Measurements from ENCODE around the gene EVI5. TPM values are rescaled to one million over a fixed set of nuclear protein-coding genes. Genes with fewer than 3 reads are reported as not detected.
A peak's percentile ranks its signal among the peaks of the same experiment; 100 is the strongest.

EVI5 gene
- total RNA-seq, 1 experiment from 2014 or later: 11.4 TPM

DNA sequence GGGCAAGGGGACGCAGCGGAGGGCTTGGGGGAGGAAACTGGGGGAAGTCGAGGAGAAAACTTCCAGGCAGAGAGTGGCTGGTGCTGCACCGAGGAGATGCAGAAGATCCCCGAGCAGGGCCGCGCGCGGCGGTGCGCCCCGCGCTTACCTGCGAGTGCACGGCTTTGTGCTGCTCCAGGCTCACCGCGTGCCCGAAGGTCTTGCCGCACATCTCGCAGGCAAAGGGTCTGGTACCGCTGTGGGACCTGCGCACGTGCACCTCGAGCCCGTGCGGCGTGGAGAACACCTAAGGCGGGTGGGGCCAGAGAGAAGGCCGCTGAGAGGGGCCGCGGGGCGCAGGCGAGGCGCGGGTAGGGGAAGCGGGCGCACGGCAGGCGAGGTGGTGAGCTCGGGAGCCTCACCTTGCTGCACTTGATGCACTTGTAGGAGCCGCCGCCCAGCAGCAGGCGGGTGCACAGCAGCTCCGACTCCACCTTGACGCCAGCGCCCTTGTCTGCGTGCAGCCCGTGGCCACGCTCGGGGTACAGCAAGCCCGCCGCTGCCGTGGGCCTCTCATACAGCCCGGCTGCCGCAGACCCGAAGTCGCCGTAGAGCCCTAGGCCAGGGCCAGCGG, 304.6 kb downstream of the EVI5 start (continued):
- TF ChIP-seq, protein P1, sequence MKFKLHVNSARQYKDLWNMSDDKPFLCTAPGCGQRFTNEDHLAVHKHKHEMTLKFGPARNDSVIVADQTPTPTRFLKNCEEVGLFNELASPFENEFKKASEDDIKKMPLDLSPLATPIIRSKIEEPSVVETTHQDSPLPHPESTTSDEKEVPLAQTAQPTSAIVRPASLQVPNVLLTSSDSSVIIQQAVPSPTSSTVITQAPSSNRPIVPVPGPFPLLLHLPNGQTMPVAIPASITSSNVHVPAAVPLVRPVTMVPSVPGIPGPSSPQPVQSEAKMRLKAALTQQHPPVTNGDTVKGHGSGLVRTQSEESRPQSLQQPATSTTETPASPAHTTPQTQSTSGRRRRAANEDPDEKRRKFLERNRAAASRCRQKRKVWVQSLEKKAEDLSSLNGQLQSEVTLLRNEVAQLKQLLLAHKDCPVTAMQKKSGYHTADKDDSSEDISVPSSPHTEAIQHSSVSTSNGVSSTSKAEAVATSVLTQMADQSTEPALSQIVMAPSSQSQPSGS (CRISPR knock-in tag; IDR thresholded peaks at IDR 0.05; ENCODE audit: borderline replicate concordance, low read depth): peak; percentile 86
- TF ChIP-seq, protein P2, sequence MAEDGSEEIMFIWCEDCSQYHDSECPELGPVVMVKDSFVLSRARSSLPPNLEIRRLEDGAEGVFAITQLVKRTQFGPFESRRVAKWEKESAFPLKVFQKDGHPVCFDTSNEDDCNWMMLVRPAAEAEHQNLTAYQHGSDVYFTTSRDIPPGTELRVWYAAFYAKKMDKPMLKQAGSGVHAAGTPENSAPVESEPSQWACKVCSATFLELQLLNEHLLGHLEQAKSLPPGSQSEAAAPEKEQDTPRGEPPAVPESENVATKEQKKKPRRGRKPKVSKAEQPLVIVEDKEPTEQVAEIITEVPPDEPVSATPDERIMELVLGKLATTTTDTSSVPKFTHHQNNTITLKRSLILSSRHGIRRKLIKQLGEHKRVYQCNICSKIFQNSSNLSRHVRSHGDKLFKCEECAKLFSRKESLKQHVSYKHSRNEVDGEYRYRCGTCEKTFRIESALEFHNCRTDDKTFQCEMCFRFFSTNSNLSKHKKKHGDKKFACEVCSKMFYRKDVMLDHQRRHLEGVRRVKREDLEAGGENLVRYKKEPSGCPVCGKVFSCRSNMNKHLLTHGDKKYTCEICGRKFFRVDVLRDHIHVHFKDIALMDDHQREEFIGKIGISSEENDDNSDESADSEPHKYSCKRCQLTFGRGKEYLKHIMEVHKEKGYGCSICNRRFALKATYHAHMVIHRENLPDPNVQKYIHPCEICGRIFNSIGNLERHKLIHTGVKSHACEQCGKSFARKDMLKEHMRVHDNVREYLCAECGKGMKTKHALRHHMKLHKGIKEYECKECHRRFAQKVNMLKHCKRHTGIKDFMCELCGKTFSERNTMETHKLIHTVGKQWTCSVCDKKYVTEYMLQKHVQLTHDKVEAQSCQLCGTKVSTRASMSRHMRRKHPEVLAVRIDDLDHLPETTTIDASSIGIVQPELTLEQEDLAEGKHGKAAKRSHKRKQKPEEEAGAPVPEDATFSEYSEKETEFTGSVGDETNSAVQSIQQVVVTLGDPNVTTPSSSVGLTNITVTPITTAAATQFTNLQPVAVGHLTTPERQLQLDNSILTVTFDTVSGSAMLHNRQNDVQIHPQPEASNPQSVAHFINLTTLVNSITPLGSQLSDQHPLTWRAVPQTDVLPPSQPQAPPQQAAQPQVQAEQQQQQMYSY (CRISPR knock-in tag; IDR thresholded peaks at IDR 0.05): peak; percentile 73
- TF ChIP-seq, protein P3, sequence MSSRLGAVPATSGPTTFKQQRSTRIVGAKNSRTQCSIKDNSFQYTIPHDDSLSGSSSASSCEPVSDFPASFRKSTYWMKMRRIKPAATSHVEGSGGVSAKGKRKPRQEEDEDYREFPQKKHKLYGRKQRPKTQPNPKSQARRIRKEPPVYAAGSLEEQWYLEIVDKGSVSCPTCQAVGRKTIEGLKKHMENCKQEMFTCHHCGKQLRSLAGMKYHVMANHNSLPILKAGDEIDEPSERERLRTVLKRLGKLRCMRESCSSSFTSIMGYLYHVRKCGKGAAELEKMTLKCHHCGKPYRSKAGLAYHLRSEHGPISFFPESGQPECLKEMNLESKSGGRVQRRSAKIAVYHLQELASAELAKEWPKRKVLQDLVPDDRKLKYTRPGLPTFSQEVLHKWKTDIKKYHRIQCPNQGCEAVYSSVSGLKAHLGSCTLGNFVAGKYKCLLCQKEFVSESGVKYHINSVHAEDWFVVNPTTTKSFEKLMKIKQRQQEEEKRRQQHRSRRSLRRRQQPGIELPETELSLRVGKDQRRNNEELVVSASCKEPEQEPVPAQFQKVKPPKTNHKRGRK (CRISPR knock-in tag; IDR thresholded peaks at IDR 0.05; ENCODE audit: borderline replicate concordance): 0 out of 2 replicates have a peak, but pooled peaks have one; percentile 55
- TF ChIP-seq, protein P4, sequence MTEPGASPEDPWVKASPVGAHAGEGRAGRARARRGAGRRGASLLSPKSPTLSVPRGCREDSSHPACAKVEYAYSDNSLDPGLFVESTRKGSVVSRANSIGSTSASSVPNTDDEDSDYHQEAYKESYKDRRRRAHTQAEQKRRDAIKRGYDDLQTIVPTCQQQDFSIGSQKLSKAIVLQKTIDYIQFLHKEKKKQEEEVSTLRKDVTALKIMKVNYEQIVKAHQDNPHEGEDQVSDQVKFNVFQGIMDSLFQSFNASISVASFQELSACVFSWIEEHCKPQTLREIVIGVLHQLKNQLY (CRISPR knock-in tag; IDR thresholded peaks at IDR 0.05): no peak
- TF ChIP-seq, protein P5, sequence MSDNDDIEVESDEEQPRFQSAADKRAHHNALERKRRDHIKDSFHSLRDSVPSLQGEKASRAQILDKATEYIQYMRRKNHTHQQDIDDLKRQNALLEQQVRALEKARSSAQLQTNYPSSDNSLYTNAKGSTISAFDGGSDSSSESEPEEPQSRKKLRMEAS (CRISPR knock-in tag; IDR thresholded peaks at IDR 0.05): peak; percentile 96
- TF ChIP-seq PRRX2 (CRISPR knock-in tag; IDR thresholded peaks at IDR 0.05): no peak
- TF ChIP-seq, protein P6, sequence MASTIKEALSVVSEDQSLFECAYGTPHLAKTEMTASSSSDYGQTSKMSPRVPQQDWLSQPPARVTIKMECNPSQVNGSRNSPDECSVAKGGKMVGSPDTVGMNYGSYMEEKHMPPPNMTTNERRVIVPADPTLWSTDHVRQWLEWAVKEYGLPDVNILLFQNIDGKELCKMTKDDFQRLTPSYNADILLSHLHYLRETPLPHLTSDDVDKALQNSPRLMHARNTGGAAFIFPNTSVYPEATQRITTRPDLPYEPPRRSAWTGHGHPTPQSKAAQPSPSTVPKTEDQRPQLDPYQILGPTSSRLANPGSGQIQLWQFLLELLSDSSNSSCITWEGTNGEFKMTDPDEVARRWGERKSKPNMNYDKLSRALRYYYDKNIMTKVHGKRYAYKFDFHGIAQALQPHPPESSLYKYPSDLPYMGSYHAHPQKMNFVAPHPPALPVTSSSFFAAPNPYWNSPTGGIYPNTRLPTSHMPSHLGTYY (CRISPR knock-in tag; IDR thresholded peaks at IDR 0.05): no peak
- peak; percentile 96; the same call in 1 of the 2 replicates for TF ChIP-seq ESRRA (CRISPR knock-in tag; IDR thresholded peaks at IDR 0.05; ENCODE audit: borderline replicate concordance)
- TF ChIP-seq HMGA2 (CRISPR knock-in tag; IDR thresholded peaks at IDR 0.05): no peak
- peak; percentile 66; the same call in 1 of the 2 replicates for TF ChIP-seq ZNF121 (CRISPR knock-in tag; IDR thresholded peaks at IDR 0.05)
- TF ChIP-seq ZNF219 (CRISPR knock-in tag; IDR thresholded peaks at IDR 0.05; ENCODE audit: borderline replicate concordance): peak; percentile 92; the same call in 1 of the 2 replicates
- peak; percentile 70; the same call in 1 of the 2 replicates for TF ChIP-seq CREM (CRISPR knock-in tag; IDR thresholded peaks at IDR 0.05)
- TF ChIP-seq, protein P7, sequence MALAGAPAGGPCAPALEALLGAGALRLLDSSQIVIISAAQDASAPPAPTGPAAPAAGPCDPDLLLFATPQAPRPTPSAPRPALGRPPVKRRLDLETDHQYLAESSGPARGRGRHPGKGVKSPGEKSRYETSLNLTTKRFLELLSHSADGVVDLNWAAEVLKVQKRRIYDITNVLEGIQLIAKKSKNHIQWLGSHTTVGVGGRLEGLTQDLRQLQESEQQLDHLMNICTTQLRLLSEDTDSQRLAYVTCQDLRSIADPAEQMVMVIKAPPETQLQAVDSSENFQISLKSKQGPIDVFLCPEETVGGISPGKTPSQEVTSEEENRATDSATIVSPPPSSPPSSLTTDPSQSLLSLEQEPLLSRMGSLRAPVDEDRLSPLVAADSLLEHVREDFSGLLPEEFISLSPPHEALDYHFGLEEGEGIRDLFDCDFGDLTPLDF (CRISPR knock-in tag; IDR thresholded peaks at IDR 0.05): peak; percentile 95; the same call in 1 of the 2 replicates
- peak; percentile 97 for TF ChIP-seq RELA (CRISPR knock-in tag; IDR thresholded peaks at IDR 0.05; ENCODE audit: borderline replicate concordance)
- TF ChIP-seq JUN (CRISPR knock-in tag; IDR thresholded peaks at IDR 0.05): peak; percentile 94
- TF ChIP-seq ZNF138 (CRISPR knock-in tag; conservative IDR thresholded peaks at IDR 0.05): peak; percentile 87; the same call in 1 of the 2 replicates
- TF ChIP-seq NFE2L1 (CRISPR knock-in tag; IDR thresholded peaks at IDR 0.05): peak; percentile 94
- TF ChIP-seq, protein P8, sequence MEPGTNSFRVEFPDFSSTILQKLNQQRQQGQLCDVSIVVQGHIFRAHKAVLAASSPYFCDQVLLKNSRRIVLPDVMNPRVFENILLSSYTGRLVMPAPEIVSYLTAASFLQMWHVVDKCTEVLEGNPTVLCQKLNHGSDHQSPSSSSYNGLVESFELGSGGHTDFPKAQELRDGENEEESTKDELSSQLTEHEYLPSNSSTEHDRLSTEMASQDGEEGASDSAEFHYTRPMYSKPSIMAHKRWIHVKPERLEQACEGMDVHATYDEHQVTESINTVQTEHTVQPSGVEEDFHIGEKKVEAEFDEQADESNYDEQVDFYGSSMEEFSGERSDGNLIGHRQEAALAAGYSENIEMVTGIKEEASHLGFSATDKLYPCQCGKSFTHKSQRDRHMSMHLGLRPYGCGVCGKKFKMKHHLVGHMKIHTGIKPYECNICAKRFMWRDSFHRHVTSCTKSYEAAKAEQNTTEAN (CRISPR knock-in tag; IDR thresholded peaks at IDR 0.05): peak; percentile 89
- peak; percentile 49; the same call in 1 of the 2 replicates for TF ChIP-seq ZNF263 (CRISPR knock-in tag; IDR thresholded peaks at IDR 0.05; ENCODE audit: low read depth)
- TF ChIP-seq, protein P9, sequence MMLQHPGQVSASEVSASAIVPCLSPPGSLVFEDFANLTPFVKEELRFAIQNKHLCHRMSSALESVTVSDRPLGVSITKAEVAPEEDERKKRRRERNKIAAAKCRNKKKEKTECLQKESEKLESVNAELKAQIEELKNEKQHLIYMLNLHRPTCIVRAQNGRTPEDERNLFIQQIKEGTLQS (CRISPR knock-in tag; conservative IDR thresholded peaks at IDR 0.05): peak; percentile 93
- TF ChIP-seq, protein P10, sequence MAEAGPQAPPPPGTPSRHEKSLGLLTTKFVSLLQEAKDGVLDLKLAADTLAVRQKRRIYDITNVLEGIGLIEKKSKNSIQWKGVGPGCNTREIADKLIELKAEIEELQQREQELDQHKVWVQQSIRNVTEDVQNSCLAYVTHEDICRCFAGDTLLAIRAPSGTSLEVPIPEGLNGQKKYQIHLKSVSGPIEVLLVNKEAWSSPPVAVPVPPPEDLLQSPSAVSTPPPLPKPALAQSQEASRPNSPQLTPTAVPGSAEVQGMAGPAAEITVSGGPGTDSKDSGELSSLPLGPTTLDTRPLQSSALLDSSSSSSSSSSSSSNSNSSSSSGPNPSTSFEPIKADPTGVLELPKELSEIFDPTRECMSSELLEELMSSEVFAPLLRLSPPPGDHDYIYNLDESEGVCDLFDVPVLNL (CRISPR knock-in tag; IDR thresholded peaks at IDR 0.05; ENCODE audit: borderline replicate concordance, low read depth): peak; percentile 92
- TF ChIP-seq, protein P11, sequence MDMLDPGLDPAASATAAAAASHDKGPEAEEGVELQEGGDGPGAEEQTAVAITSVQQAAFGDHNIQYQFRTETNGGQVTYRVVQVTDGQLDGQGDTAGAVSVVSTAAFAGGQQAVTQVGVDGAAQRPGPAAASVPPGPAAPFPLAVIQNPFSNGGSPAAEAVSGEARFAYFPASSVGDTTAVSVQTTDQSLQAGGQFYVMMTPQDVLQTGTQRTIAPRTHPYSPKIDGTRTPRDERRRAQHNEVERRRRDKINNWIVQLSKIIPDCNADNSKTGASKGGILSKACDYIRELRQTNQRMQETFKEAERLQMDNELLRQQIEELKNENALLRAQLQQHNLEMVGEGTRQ (CRISPR knock-in tag; IDR thresholded peaks at IDR 0.05): peak; percentile 45; the same call in 1 of the 2 replicates
- TF ChIP-seq NR2C2 (CRISPR knock-in tag; IDR thresholded peaks at IDR 0.05): peak; percentile 83
- no peak for TF ChIP-seq RORB (CRISPR knock-in tag; IDR thresholded peaks at IDR 0.05)
